DMS114 treated with DMSO at 0.1 percent for 48 hours (cell line): ENCODE measurements around the gene IMP3.
"Not testable (repeated sequence)": the region's sequence is repeated elsewhere in the genome, so short reads cannot be mapped to it uniquely, and the experiment has no call there.

Experiments
- DNase-seq: peaks from one replicate; lab custom pipeline; 2025; ENCODE audit not compliant: unreplicated experiment; lab: John Stamatoyannopoulos, UW

Gene IMP3, protein sequence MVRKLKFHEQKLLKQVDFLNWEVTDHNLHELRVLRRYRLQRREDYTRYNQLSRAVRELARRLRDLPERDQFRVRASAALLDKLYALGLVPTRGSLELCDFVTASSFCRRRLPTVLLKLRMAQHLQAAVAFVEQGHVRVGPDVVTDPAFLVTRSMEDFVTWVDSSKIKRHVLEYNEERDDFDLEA

GRCh38 chr15:75639709-75640482, at the start of gene IMP3:
Gene IMP3 (minus strand): TSS chr15:75640224. CDS start chr15:75640168, 56 bp downstream.
- DNase-seq: peak; percentile 99

GRCh38 chr15:75689429-75689828, 49.4 kb upstream of the IMP3 start:
- not testable (repeated sequence) for DNase-seq

DNA sequence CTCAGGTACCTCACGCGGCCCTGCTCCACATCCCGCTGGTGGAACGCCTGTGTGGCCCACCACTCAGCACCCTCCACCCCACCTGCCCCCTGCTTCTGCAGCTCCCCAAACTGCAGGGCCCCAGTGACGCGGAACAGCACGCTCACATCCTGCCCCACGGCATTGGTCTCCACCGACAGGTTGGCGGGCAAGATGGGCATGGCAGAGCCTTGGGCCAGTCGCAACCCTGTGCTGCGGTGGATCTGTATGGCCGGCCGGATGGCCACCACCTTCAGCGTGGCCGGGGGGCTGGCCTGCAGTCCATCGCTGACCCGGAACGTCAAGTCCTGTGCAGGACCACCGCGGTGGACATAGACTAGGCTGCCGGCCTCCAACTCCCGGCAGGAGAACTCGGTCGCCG, 48.8 kb upstream of the IMP3 start:
- DNase-seq: no peak

DNA sequence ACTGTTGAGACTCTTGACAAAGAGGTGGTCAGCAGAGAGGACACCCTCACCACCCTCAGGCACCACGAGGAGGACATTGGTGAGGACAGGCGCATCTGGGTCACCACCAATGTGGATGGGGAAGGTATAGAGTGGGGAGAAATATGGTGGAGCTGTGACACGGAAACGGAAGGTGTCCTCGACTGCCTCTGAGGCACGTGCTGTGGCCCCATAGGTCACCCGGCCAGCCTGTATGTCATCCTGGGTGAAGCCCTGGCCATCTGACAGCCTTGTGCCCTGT, 48.2 kb upstream of the IMP3 start:
- DNase-seq: no peak

- DNase-seq: no peak
These were observed 47.7 kb upstream of the IMP3 start for GRCh38 chr15:75687486-75688277.

GRCh38 chr15:75686212-75686642, 46.2 kb upstream of the IMP3 start:
- peak; percentile 20 for DNase-seq

GRCh38 chr15:75685195-75685594, 45.2 kb upstream of the IMP3 start:
- DNase-seq: no peak

GRCh38 chr15:75684648-75685047, 44.6 kb upstream of the IMP3 start:
- DNase-seq: no peak

DNA sequence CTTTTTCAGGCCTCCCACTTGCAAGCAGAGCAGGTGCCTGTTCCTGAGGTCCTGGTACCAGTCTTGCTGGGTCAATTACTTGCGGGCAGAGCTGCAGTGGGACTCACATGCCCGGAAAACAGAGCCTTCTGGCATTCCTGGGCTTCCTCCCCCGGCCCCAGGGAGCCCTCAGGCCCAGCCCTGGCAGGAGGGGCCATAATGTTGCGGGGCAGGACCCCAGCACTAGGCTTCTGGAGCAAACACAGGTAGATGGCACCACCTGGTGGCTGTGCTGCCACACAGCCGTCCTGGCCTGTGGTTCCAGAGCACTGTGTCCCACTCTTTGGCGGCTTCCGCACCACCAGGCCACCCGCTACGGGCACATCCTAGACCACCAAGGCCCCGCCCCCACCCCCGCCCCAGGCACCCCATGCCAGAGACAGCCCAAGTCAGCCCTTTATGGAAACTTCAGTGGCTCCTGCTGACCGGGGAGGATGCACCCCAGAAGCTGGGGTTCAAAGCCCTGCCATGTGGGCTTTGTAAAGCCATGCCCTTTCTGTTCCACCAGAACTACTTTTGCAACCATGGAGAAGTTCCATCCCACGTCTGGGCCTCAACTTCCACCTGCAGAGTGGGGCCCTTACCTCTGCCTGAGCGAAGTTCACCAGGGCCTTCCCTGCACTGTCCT, 43.8 kb upstream of the IMP3 start:
- peak; percentile 48 for DNase-seq

- no peak for DNase-seq
These were observed 42.4 kb upstream of the IMP3 start for GRCh38 chr15:75682181-75683135.

DNA sequence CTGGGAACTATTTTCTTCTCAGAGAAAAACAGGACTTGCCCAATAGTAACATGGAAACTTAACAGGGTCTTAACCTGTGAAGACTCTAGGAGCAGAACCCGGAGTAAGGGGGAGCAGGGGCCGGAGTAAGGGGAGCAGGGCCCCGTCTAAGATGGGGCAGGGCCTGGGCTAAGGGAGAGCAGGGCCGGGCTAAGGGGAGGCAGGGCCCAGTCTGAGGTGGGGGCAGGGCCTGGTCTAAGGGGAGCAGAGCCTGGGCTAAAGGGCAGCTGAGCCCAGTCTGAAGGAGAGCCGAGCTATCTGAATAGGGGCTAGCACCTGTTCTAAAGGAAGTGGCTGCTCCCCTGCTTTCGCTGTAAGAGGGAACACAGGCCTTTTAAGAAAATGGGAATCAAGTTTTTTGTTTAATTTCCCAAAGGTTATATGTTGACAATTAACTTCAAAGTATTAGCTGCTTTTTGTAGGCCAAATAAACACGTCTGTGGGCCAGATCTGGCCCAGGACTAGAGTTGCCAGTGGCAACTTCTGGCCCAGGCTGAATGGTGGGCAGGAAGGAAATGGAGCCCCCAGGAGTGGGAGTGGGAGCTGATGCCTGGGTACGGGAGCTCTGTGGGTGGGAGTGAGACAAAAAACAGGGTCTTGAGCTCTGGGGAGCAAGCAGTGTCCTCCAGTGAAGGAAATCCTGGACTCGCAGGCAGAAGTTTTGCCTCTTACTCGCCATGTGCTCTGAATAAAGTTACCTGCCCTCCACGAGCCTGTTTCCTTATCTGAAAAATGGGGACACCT, 40.2 kb upstream of the IMP3 start:
- DNase-seq: no peak

DNA sequence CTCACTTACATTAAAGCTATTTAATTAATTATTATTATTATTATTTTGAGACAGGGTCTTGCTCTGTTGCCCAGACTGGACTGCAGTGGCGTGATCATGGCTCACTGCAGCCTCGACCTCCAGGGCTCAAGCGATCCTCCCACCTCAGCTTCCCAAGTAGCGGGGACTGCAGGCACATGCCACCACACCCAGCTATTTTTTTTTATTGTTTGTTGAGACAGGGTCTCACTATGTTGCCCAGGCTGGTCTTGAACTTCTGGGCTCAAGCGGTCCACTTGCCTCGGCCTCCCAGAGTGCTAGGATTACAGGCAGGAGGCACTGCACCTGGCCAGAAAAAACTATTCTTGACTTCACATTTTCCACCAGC, 38.3 kb upstream of the IMP3 start:
- not testable (repeated sequence) for DNase-seq

GRCh38 chr15:75677465-75678323, 37.7 kb upstream of the IMP3 start:
- DNase-seq: no peak

DNA sequence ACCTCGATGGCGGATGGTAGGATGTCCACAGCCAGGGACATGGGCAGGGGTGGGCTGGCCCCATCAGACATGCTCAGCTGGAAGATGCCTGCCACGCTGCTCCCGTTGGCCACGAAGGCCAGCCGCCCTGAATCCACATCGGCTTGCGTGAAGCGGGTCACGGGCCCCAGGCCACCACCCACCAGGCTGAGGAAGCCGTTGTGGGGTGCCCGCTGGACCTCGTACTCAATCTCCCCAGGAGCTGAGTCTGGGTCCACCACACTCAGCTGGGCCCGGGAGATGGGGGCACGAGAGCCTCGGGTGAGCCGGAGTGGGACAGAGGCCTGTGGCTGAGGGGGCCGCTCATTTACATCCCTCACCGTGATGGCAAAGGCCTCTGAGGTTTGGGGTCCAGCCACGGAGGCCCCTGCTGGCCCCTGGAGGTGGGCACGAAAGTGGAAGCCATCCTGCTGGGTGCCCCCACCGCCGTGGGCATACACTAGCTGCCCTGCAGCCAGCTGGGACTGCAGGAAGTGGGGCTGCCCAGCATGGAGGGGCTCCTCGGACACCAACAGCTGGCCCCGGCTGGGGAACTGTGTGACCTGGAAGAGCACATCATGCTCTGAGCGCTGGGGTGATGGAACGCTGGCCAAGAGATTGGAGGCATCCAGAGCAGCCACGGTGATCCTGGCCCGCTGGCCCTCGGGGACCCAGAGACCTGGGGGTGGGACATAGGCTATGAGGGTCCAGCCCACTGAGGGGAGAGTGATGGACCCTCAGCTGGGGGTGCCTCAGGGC, 36.9 kb upstream of the IMP3 start:
- DNase-seq: no peak

GRCh38 chr15:75675579-75676404, 35.8 kb upstream of the IMP3 start:
- no peak for DNase-seq

DNA sequence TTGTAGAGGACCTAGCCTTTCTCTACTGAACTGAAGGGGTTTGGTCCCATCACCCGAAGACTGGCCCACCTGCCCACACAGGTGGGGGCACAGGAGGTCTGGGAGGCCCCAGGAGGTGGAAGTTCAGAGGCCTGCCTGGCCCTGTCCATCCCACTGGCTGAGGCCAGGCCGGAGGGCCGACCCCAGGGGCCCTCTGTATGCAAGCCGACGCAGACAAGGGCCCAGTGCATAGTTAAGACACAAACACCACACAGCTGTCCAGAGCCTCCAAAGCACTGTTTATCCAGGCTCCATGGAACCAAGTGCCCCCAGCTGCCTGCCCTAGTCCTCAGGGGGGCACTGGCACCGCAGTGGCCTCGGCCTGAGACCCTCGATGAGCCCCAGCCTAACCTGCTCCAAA, 34.3 kb upstream of the IMP3 start:
- no peak for DNase-seq
